HCT116 (cell line): ENCODE data around the gene PPP1R16B. TPM values are rescaled to one million over a fixed set of nuclear protein-coding genes. Genes with fewer than 3 reads are reported as not detected.

Experiments
- ATAC-seq: fragments of 200-7000 bp; cut with Tn5 transposase; 2 replicates; pipeline ENCODE4 v1.9.1; 2020; ENCODE audit warnings: mild to moderate bottlenecking, moderate library complexity
- BruUV-seq: library from RNA; stranded (reverse); fragments of 400-500 nt; replicated peaks from 2 replicates; lab custom pipeline; 2021; lab: Mats Ljungman, UMichigan
- CTCF ChIA-PET: fragments of 300-600 bp; sonication (Branson Sonifier 250); formaldehyde crosslinking; loops from one replicate; lab custom pipeline; 2021; ENCODE audit warnings: antibody characterized with exemption; lab: Charles Lee
- POLR2A ChIA-PET: fragments of 300-600, 350-600 bp; sonication (Branson Sonifier 250); formaldehyde crosslinking; loops from one replicate; lab custom pipeline; 2021; ENCODE audit warnings: antibody characterized with exemption; lab: Charles Lee
- RAD21 ChIA-PET, 2 experiments: fragments of 300-600 bp; sonication (Branson Sonifier 250); formaldehyde crosslinking; loops; one replicate each; lab custom pipeline; 2023; ENCODE audit warnings: low total read pairs in 2 of 2; ENCODE audit not compliant: uncharacterized antibody in 2 of 2, unreplicated experiment in 2 of 2, low non-redundant PET in 1 of 2; lab: Charles Lee
- DNase-seq: peaks from one replicate; pipeline ENCODE4 v3.0.0-alpha.2; 2010; ENCODE audit warnings: low read depth, low spot score
- H2AFZ ChIP-seq: fragments of 200-600 bp; shearing (Covaris generic), sonication (generic); 2 replicates; pipeline ENCODE4 v1.6.1; 2017; ENCODE audit warnings: low read depth, mixed run types, mixed read lengths, antibody characterized with exemption, low read length; ENCODE audit not compliant: poor library complexity, severe bottlenecking
- H3K27ac ChIP-seq: 2 replicates; pipeline ENCODE4 v1.5.1; 2012; ENCODE audit warnings: low read depth, low read length
- H3K27me3 ChIP-seq: fragments of 200-600 bp; sonication (generic); 2 replicates; pipeline ENCODE4 v1.6.1; 2016; ENCODE audit warnings: mixed run types, low read length, mixed read lengths; ENCODE audit not compliant: insufficient read depth
- H3K36me3 ChIP-seq, 2 experiments: fragments of 200-500 bp in 1 of 2; fragments of 200-600 bp in 1 of 2; sonication (Bioruptor generic) in 1 of 2; sonication (generic) in 1 of 2; 2 replicates each; pipeline versions ENCODE4 v1.5.1 to v1.6.1; 2014 to 2016; ENCODE audit warnings: low read length in 2 of 2, inconsistent platforms in 1 of 2, mixed read lengths in 1 of 2, mixed run types in 1 of 2; ENCODE audit not compliant: insufficient read depth in 2 of 2, control insufficient read depth in 1 of 2
- H3K4me1 ChIP-seq, 2 experiments: fragments of 200-600 bp in 1 of 2; sonication (generic) in 1 of 2; 2 replicates each; pipeline versions ENCODE4 v1.5.1 to v1.6.1; 2012 to 2017; ENCODE audit warnings: low read length in 2 of 2, inconsistent platforms in 1 of 2, mild to moderate bottlenecking in 1 of 2, mixed read lengths in 1 of 2, mixed run types in 1 of 2, moderate library complexity in 1 of 2; ENCODE audit not compliant: insufficient read depth in 2 of 2, control insufficient read depth in 1 of 2
- H3K4me2 ChIP-seq: fragments of 200-600 bp; sonication (generic); 2 replicates; pipeline ENCODE4 v1.6.1; 2017; ENCODE audit warnings: mixed run types, low read length, mixed read lengths
- H3K4me3 ChIP-seq, 2 experiments: fragments of 200-600 bp in 1 of 2; sonication (generic) in 1 of 2; replicated peaks in 1 of 2; 2 replicates each; pipeline ENCODE4 v1.5.1; 2011 to 2016; ENCODE audit warnings: low read length in 2 of 2, control low read depth in 1 of 2, low read depth in 1 of 2, mild to moderate bottlenecking in 1 of 2, mixed read lengths in 1 of 2, mixed run types in 1 of 2
- H3K79me2 ChIP-seq: fragments of 200-600 bp; sonication (generic); 2 replicates; pipeline ENCODE4 v1.6.1; 2017; ENCODE audit warnings: mild to moderate bottlenecking, mixed run types, low read length, moderate library complexity, mixed read lengths; ENCODE audit not compliant: insufficient read depth
- H3K9ac ChIP-seq: fragments of 200-600 bp; sonication (generic); 2 replicates; pipeline ENCODE4 v1.6.1; 2016; ENCODE audit warnings: low read length, mixed read lengths
- H3K9me2 ChIP-seq: fragments of 200-600 bp; sonication (generic), shearing (Covaris generic); 2 replicates; pipeline ENCODE4 v1.6.1; 2017; ENCODE audit warnings: mixed run types, mild to moderate bottlenecking, moderate library complexity; ENCODE audit not compliant: insufficient read depth
- H3K9me3 ChIP-seq, 2 experiments: fragments of 200-500 bp in 1 of 2; fragments of 200-600 bp in 1 of 2; sonication (Bioruptor generic) in 1 of 2; sonication (generic) in 1 of 2; 2 replicates each; pipeline ENCODE4 v1.6.1; 2014 to 2017; ENCODE audit warnings: low read length in 2 of 2, mixed read lengths in 2 of 2, inconsistent platforms in 1 of 2, low read depth in 1 of 2, mild to moderate bottlenecking in 1 of 2, mixed run types in 1 of 2, moderate library complexity in 1 of 2; ENCODE audit not compliant: control insufficient read depth in 1 of 2, insufficient read depth in 1 of 2
- H4K20me1 ChIP-seq: fragments of 200-600 bp; sonication (generic), shearing (Covaris generic); 2 replicates; pipeline ENCODE4 v1.6.1; 2017; ENCODE audit warnings: mixed run types, mild to moderate bottlenecking, moderate library complexity; ENCODE audit not compliant: insufficient read depth
- CBX3 ChIP-seq: IDR thresholded peaks from 2 replicates; pipeline ENCODE4 v1.6.1; 2012; ENCODE audit warnings: low read depth
- EGR1 ChIP-seq: IDR thresholded peaks from 2 replicates; pipeline ENCODE4 v1.6.1; 2012; ENCODE audit warnings: low read depth
- ELF1 ChIP-seq: IDR thresholded peaks from 2 replicates; pipeline ENCODE4 v1.6.1; 2012; ENCODE audit warnings: low read depth, borderline replicate concordance
- EZH2 ChIP-seq: fragments of 200-600 bp; sonication (generic); IDR thresholded peaks from 2 replicates; pipeline ENCODE4 v1.6.1; 2017; ENCODE audit warnings: antibody characterized with exemption, mixed run types
- EZH2phosphoT487 ChIP-seq: fragments of 200-600 bp; IDR thresholded peaks from 2 replicates; pipeline ENCODE4 v1.6.1; 2018; ENCODE audit warnings: antibody characterized with exemption, borderline replicate concordance
- FOSL1 ChIP-seq: IDR thresholded peaks from 2 replicates; pipeline ENCODE4 v1.6.1; 2012; ENCODE audit warnings: low read depth
- JUND ChIP-seq: IDR thresholded peaks from 2 replicates; pipeline ENCODE4 v1.6.1; 2012
- POLR2A ChIP-seq: IDR thresholded peaks from 2 replicates; pipeline ENCODE4 v1.7.0; 2011; ENCODE audit warnings: borderline replicate concordance; ENCODE audit not compliant: insufficient read depth, insufficient read length; ENCODE audit errors: extremely low read depth
- POLR2AphosphoS5 ChIP-seq: IDR thresholded peaks from 2 replicates; pipeline ENCODE4 v1.6.1; 2011; ENCODE audit warnings: mild to moderate bottlenecking, low read depth, low read length, moderate library complexity
- RAD21 ChIP-seq: IDR thresholded peaks from 2 replicates; pipeline ENCODE4 v1.6.1; 2012; ENCODE audit warnings: low read depth, mild to moderate bottlenecking
- SIN3A ChIP-seq: IDR thresholded peaks from 2 replicates; pipeline ENCODE4 v1.6.1; 2012; ENCODE audit warnings: low read depth
- SP1 ChIP-seq: IDR thresholded peaks from 2 replicates; pipeline ENCODE4 v1.6.1; 2012; ENCODE audit warnings: low read depth
- SRF ChIP-seq: IDR thresholded peaks from 2 replicates; pipeline ENCODE4 v1.6.1; 2012; ENCODE audit warnings: low read depth
- YY1 ChIP-seq: IDR thresholded peaks from 2 replicates; pipeline ENCODE4 v1.6.1; 2011; ENCODE audit warnings: low read length, low read depth, moderate library complexity, mild to moderate bottlenecking; ENCODE audit not compliant: insufficient replicate concordance; ENCODE audit errors: extremely low read depth
- ZFX ChIP-seq: fragments of 450-650 bp; IDR thresholded peaks from 2 replicates; pipeline ENCODE4 v1.6.1; 2017
- ZNF274 ChIP-seq: fragments of 200-500 bp; sonication (Bioruptor generic); IDR thresholded peaks from 2 replicates; pipeline ENCODE4 v1.6.1; 2014; ENCODE audit warnings: mild to moderate bottlenecking, low read depth, low read length, inconsistent platforms
- intact Hi-C: fragments of 100-400 bp; cut with micrococcal nuclease; formaldehyde crosslinking; loops from 2 replicates; pipeline ENCODE4 v1.10.0; 2022
- total RNA-seq: library from RNA; stranded (reverse); gene quantifications from one replicate; pipeline ENCODE4 v1.2.1, GENCODE V29; 2021; ENCODE audit not compliant: unreplicated experiment
- TF ChIP-seq, protein P1 (sequence below): IDR thresholded peaks from 2 replicates; pipeline ENCODE4 v1.6.1; 2012
- TF ChIP-seq, protein P2 (sequence below): IDR thresholded peaks from 2 replicates; pipeline ENCODE4 v1.6.1; 2011; ENCODE audit warnings: mild to moderate bottlenecking, low read length, moderate library complexity; ENCODE audit not compliant: insufficient replicate concordance; ENCODE audit errors: extremely low read depth
- TF ChIP-seq, protein P3 (sequence below), 3 experiments: fragments of 200-600 bp in 1 of 3; sonication (generic) in 1 of 3; IDR thresholded peaks in 2 of 3; conservative IDR thresholded peaks in 1 of 3; 2 replicates each; pipeline ENCODE4 v1.5.1; 2012 to 2017; ENCODE audit warnings: low read depth in 2 of 3, low read length in 2 of 3, antibody characterized with exemption in 1 of 3, borderline replicate concordance in 1 of 3, control low read depth in 1 of 3, mild to moderate bottlenecking in 1 of 3, mixed read lengths in 1 of 3, mixed run types in 1 of 3, moderate library complexity in 1 of 3; ENCODE audit not compliant: insufficient read depth in 1 of 3

The PPP1R16B gene
- total RNA-seq, 1 experiment from 2014 or later = 0.52 TPM

DNA sequence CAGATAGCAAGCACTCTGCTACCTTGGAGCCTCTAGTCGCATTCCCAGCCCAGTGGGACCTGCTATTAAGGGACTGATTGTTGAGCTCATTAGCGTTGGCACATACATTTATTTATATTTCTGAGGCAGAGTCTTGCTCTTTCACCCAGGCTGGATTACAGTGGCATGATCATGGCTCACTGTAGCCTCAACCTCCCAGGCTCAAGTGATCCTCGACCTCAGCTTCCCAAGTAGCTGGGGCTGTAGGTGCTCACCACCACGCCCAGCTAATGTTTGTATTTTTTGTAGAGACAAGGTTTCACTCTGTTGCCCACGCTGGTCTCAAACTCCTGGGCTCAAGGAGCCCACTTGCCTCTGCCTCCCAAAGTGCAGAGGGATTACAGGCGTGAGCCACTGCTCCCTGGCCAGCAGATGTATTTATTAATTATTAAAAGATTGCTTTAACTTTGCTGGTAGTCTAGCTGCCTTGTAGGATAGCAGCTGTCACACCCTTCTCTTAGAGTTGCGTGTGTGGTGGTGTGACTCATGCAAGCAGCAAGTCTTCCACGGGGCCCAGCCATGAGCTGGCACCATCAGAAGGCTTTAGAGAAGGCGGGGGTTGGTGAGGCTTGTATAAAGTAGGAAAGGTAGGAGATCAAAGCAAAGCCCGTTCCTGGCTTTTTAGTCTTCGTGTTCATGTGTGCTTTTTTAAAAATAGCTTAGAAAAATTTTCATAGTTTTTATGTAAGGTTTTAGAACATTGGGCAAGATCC lies 40.8 kb upstream of the PPP1R16B start:
- DNase-seq (peak; percentile 87), ATAC-seq (peak; percentile 98)
- ChIA-PET CTCF (interaction anchor here (1.0 to 1.5 kb wide), 3 partner anchors 23 to 118 kb away, joined by 3 to 8 read pairs (median 5); no protein-coding TSS in a partner anchor), POLR2A (interaction anchor here (1.7 to 1.9 kb wide), 2 partner anchors 12 to 14 kb away, joined by 3 to 14 read pairs; no protein-coding TSS in a partner anchor), RAD21 (interaction anchor here (1.1 to 1.8 kb wide), 3 partner anchors 14 to 15 kb away, joined by 3 to 7 read pairs (median 3); no protein-coding TSS in a partner anchor)
- no peaks in the 10 kb centered on the region for H3K27me3 ChIP-seq
- H3K36me3 ChIP-seq = peaks cover 29 to 42% of the 10 kb centered on the region in 2 experiments
- peak overlapping the region; percentile 49 for H3K9ac ChIP-seq
- H3K9me2 ChIP-seq = no peaks in the 10 kb centered on the region
- intact Hi-C loops = loop anchor here (1.0 kb wide), 1 partner anchor 130 kb away; no protein-coding TSS in a partner anchor
- peaks cover 40 to 58% of the 10 kb centered on the region in 2 experiments for H3K4me1 ChIP-seq
- H4K20me1 ChIP-seq = no peaks in the 10 kb centered on the region
- peak overlapping the region in 1 of 2 experiments; percentile 38; a peak in 2 of 4 replicates for H3K4me3 ChIP-seq
- no peaks in the 10 kb centered on the region for H3K9me3 ChIP-seq
- no TSS peak for BruUV-seq
- H3K27ac ChIP-seq = peak overlapping the region; percentile 86
- no peaks in the 10 kb centered on the region for H3K79me2 ChIP-seq
- no peak overlapping the region for H2AFZ ChIP-seq
- peak overlapping the region; percentile 78 for H3K4me2 ChIP-seq
- TF ChIP-seq ZFX (no peak), SRF (no peak), RAD21 (peak; percentile 25; the same call in 1 of the 2 replicates), ZNF274 (no peak), EZH2 (no peak), FOSL1 (peak; percentile 88), SIN3A (peak; percentile 68), ELF1 (no peak), JUND (peak; percentile 85), CBX3 (peak; percentile 87), YY1 (peak; percentile 50), SP1 (peak; percentile 75; the same call in 1 of the 2 replicates), EZH2phosphoT487 (no peak), EGR1 (peak; percentile 65; the same call in 1 of the 2 replicates), POLR2A (no peak), POLR2AphosphoS5 (peak; percentile 51; the same call in 1 of the 2 replicates)
- TF ChIP-seq, protein P1, sequence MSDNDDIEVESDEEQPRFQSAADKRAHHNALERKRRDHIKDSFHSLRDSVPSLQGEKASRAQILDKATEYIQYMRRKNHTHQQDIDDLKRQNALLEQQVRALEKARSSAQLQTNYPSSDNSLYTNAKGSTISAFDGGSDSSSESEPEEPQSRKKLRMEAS = peak; percentile 84
- TF ChIP-seq, protein P2, sequence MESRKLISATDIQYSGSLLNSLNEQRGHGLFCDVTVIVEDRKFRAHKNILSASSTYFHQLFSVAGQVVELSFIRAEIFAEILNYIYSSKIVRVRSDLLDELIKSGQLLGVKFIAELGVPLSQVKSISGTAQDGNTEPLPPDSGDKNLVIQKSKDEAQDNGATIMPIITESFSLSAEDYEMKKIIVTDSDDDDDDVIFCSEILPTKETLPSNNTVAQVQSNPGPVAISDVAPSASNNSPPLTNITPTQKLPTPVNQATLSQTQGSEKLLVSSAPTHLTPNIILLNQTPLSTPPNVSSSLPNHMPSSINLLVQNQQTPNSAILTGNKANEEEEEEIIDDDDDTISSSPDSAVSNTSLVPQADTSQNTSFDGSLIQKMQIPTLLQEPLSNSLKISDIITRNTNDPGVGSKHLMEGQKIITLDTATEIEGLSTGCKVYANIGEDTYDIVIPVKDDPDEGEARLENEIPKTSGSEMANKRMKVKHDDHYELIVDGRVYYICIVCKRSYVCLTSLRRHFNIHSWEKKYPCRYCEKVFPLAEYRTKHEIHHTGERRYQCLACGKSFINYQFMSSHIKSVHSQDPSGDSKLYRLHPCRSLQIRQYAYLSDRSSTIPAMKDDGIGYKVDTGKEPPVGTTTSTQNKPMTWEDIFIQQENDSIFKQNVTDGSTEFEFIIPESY = no peak
- TF ChIP-seq, protein P3, sequence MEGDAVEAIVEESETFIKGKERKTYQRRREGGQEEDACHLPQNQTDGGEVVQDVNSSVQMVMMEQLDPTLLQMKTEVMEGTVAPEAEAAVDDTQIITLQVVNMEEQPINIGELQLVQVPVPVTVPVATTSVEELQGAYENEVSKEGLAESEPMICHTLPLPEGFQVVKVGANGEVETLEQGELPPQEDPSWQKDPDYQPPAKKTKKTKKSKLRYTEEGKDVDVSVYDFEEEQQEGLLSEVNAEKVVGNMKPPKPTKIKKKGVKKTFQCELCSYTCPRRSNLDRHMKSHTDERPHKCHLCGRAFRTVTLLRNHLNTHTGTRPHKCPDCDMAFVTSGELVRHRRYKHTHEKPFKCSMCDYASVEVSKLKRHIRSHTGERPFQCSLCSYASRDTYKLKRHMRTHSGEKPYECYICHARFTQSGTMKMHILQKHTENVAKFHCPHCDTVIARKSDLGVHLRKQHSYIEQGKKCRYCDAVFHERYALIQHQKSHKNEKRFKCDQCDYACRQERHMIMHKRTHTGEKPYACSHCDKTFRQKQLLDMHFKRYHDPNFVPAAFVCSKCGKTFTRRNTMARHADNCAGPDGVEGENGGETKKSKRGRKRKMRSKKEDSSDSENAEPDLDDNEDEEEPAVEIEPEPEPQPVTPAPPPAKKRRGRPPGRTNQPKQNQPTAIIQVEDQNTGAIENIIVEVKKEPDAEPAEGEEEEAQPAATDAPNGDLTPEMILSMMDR (IDR thresholded peaks at IDR 0.05 in 2 of 3, conservative IDR thresholded peaks at IDR 0.05 in 1 of 3; ENCODE audit: borderline replicate concordance in 1 of 3, insufficient read depth in 1 of 3, low read depth in 2 of 3, low read length in 2 of 3) = no peak
